ENCODE measurements around the gene CRACR2A. TPM values are rescaled to one million over a fixed set of nuclear protein-coding genes. Genes with fewer than 3 reads are reported as not detected.

The CRACR2A gene
- total RNA-seq, 1 donor, result 16.3 TPM

- Histone ChIP-seq H3K27me3 (ENCODE audit: insufficient read depth, low read length) (no peaks in the 10 kb centered on the region), H3K4me1 (ENCODE audit: insufficient read depth, low read length) (peaks cover 4% of the 10 kb centered on the region), H3K9me3 (ENCODE audit: low read depth, low read length) (no peaks in the 10 kb centered on the region), H3K4me3 (ENCODE audit: insufficient read depth, low read length) (no peak overlapping the region), H3K79me2 (ENCODE audit: insufficient read depth, low read length) (no peaks in the 10 kb centered on the region), H4K20me1 (ENCODE audit: insufficient read depth, low read length) (no peaks in the 10 kb centered on the region), H3K27ac (ENCODE audit: low read depth, low read length) (no peak overlapping the region), H3K36me3 (ENCODE audit: insufficient read depth, low read length) (no peaks in the 10 kb centered on the region), H2AFZ (ENCODE audit: low read length) (no peak overlapping the region), H3K4me2 (ENCODE audit: insufficient read depth, low read length) (no peak overlapping the region)
- no peak for TF ChIP-seq CTCF (IDR thresholded peaks at IDR 0.05; ENCODE audit: extremely low read depth, low read depth, low read length)
- DNase-seq (ENCODE audit: insufficient read length, low spot score, missing footprints), result no peak
These were observed 120.7 kb downstream of the CRACR2A start for GRCh38 chr12:3632256-3632655.

DNA sequence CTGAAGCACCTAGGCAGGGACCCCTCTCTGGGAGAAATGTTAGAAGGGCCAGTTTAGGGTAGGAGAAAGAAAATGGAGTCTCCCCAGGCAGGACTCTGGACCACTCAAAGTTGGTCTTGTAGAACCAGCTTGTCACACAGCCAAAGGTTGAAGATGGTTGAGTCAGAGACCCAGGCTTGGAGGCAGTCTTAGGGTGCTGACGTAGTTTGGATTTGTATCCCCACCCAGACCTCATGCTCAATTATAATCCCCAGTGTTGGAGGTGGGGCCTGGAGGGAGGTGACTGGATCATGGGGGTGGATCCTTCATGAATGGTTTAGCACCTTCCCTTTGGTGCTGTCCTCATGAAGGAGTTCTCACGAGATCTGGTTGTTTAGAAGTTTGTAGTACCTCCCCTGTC lies 121.2 kb downstream of the CRACR2A start:
- no peak for TF ChIP-seq CTCF (IDR thresholded peaks at IDR 0.05; ENCODE audit: extremely low read depth, low read depth, low read length)
- Histone ChIP-seq H3K4me2 (ENCODE audit: insufficient read depth, low read length) (no peak overlapping the region), H3K79me2 (ENCODE audit: insufficient read depth, low read length) (no peaks in the 10 kb centered on the region), H2AFZ (ENCODE audit: low read length) (no peak overlapping the region), H3K36me3 (ENCODE audit: insufficient read depth, low read length) (no peaks in the 10 kb centered on the region), H3K9me3 (ENCODE audit: low read depth, low read length) (no peaks in the 10 kb centered on the region), H3K4me1 (ENCODE audit: insufficient read depth, low read length) (peaks cover 4% of the 10 kb centered on the region), H3K4me3 (ENCODE audit: insufficient read depth, low read length) (no peak overlapping the region), H3K27me3 (ENCODE audit: insufficient read depth, low read length) (no peaks in the 10 kb centered on the region), H3K27ac (ENCODE audit: low read depth, low read length) (no peak overlapping the region), H4K20me1 (ENCODE audit: insufficient read depth, low read length) (no peaks in the 10 kb centered on the region)
- no peak for DNase-seq (ENCODE audit: insufficient read length, low spot score, missing footprints)

- Histone ChIP-seq H4K20me1 (ENCODE audit: insufficient read depth, low read length) (no peaks in the 10 kb centered on the region), H3K79me2 (ENCODE audit: insufficient read depth, low read length) (no peaks in the 10 kb centered on the region), H3K4me1 (ENCODE audit: insufficient read depth, low read length) (peaks cover 4% of the 10 kb centered on the region), H3K9me3 (ENCODE audit: low read depth, low read length) (no peaks in the 10 kb centered on the region), H3K4me2 (ENCODE audit: insufficient read depth, low read length) (no peak overlapping the region), H3K27ac (ENCODE audit: low read depth, low read length) (no peak overlapping the region), H3K36me3 (ENCODE audit: insufficient read depth, low read length) (peaks cover 4% of the 10 kb centered on the region), H3K27me3 (ENCODE audit: insufficient read depth, low read length) (no peaks in the 10 kb centered on the region), H3K4me3 (ENCODE audit: insufficient read depth, low read length) (no peak overlapping the region), H2AFZ (ENCODE audit: low read length) (no peak overlapping the region)
- no peak for DNase-seq (ENCODE audit: insufficient read length, low spot score, missing footprints)
- no peak for TF ChIP-seq CTCF (IDR thresholded peaks at IDR 0.05; ENCODE audit: extremely low read depth, low read depth, low read length)
These were observed 121.7 kb downstream of the CRACR2A start for GRCh38 chr12:3631272-3631637.

DNA sequence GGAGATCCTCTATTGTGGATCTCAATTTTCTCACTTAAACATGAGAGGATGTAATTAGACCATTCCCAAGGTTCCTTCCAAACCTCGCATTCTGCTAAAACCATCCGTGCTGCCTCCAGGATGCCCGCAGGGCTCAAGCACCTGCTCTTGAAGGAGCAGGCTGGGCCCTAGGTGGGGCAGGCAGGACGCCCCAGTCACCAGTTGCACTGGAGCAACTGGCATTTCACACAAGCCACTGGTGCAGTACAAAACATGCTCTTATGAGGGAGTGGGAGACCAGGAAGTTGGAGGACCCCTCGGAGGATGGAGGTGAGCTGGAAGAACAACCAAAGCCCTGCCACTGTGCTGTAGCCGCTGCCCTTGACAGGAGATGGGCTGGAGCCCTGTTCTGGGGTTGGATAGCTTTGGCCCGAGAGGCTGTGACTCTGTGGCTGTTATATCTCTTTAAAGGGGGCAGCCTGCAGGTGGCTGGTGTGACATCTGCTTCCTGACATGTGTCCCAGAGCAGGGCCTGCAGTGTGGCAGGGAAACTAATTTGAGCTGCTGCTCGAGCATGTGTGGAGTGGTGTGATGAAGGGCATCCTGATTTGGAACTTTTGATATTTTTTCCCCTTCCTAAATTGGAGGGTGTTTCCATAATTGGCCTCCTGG lies 122.2 kb downstream of the CRACR2A start:
- Histone ChIP-seq H3K9me3 (ENCODE audit: low read depth, low read length) (no peaks in the 10 kb centered on the region), H3K27me3 (ENCODE audit: insufficient read depth, low read length) (no peaks in the 10 kb centered on the region), H3K4me1 (ENCODE audit: insufficient read depth, low read length) (peaks cover 4% of the 10 kb centered on the region), H2AFZ (ENCODE audit: low read length) (no peak overlapping the region), H4K20me1 (ENCODE audit: insufficient read depth, low read length) (no peaks in the 10 kb centered on the region), H3K79me2 (ENCODE audit: insufficient read depth, low read length) (no peaks in the 10 kb centered on the region), H3K4me3 (ENCODE audit: insufficient read depth, low read length) (no peak overlapping the region), H3K36me3 (ENCODE audit: insufficient read depth, low read length) (peaks cover 5% of the 10 kb centered on the region), H3K27ac (ENCODE audit: low read depth, low read length) (no peak overlapping the region), H3K4me2 (ENCODE audit: insufficient read depth, low read length) (no peak overlapping the region)
- no peak for TF ChIP-seq CTCF (IDR thresholded peaks at IDR 0.05; ENCODE audit: extremely low read depth, low read depth, low read length)
- no peak for DNase-seq (ENCODE audit: insufficient read length, low spot score, missing footprints)
